Glutamatergic neuron (in vitro differentiated cells): Measurements from ENCODE around the gene PPP2R3A. TPM values are rescaled to one million over a fixed set of nuclear protein-coding genes. Genes with fewer than 3 reads are reported as not detected.
A peak's percentile ranks its signal among the peaks of the same experiment; 100 is the strongest.

Experiments
- DNase-seq: peaks from one replicate; pipeline ENCODE4 v3.0.0; 2022
- H3K27ac Mint-ChIP-seq: one replicate; pipeline ENCODE4 v1.8.0; 2020; ENCODE audit warnings: mild to moderate bottlenecking, mixed read lengths, inconsistent platforms; ENCODE audit not compliant: unreplicated experiment
- H3K27me3 Mint-ChIP-seq: one replicate; pipeline ENCODE4 v1.8.0; 2020; ENCODE audit warnings: mild to moderate bottlenecking, moderate library complexity, mixed read lengths, inconsistent platforms; ENCODE audit not compliant: unreplicated experiment
- H3K36me3 Mint-ChIP-seq: one replicate; pipeline ENCODE4 v1.8.0; 2020; ENCODE audit warnings: mild to moderate bottlenecking, mixed read lengths, inconsistent platforms; ENCODE audit not compliant: unreplicated experiment
- H3K4me1 Mint-ChIP-seq: one replicate; pipeline ENCODE4 v1.8.0; 2020; ENCODE audit warnings: mild to moderate bottlenecking, low read depth, mixed read lengths, inconsistent platforms; ENCODE audit not compliant: unreplicated experiment
- H3K4me3 Mint-ChIP-seq: one replicate; pipeline ENCODE4 v1.8.0; 2020; ENCODE audit warnings: mild to moderate bottlenecking, mixed read lengths, inconsistent platforms; ENCODE audit not compliant: unreplicated experiment
- H3K9me3 Mint-ChIP-seq: one replicate; pipeline ENCODE4 v1.8.0; 2020; ENCODE audit warnings: mild to moderate bottlenecking, moderate library complexity, mixed read lengths, inconsistent platforms; ENCODE audit not compliant: unreplicated experiment
- total RNA-seq: library from RNA; stranded (reverse); fragmentation: NEBNext Ultra II Directional; extraction: Animal tissue kit (Norgen Biotek cat#: 25700); gene quantifications from one replicate; pipeline ENCODE4 v1.2.1, GENCODE V29; 2021; ENCODE audit not compliant: unreplicated experiment
- TF ChIP-seq, protein P1 (sequence below): fragments of 200-600 bp; sonication (generic); IDR thresholded peaks from one replicate; pipeline ENCODE4 v1.5.0; 2021; ENCODE audit not compliant: partially characterized antibody, unreplicated experiment

The PPP2R3A gene
- total RNA-seq, 1 donor from 2014 or later: 13.0 TPM

DNA sequence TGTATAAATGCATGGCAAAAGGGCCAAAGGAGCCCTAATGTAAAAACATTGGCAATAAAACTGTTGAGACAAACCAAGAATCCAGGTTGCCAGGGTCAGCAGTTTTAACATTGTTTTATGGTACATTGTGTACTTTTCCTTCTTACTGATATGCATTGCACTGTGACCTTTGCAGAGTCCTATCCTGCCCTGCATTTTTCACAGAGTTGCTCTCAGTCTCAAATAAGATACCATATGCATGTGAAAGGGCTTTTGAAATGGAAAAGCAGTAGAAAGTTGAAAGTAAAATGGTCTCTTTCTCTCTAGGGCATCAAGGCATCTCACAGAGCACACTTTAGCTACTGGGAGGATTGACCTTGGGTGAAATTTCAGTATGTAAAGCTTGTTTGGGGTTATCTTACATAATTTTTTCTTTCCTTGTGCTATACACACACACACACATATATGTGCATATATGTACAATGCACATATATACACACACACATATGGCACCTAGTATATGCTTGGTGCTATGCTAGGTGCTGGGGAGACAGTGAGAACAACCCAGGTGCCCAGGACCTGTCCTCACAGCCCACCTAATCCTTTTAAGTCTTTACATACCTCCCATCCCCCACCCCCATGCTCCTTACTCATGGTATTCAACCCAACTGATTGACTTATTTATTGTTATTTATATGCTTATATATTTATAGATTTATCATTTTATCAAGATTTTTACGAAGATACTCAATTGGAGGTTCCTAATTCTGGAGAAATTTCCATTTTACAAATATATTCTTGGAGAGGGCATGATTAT lies 1.2 kb upstream of the PPP2R3A start:
- Mint-ChIP-seq H3K9me3 (peaks cover 5% of the 10 kb centered on the region), H3K4me1 (peaks cover 21% of the 10 kb centered on the region), H3K27ac (peak overlapping the region; percentile 70), H3K4me3 (peak overlapping the region; percentile 87), H3K27me3 (peaks cover 7% of the 10 kb centered on the region), H3K36me3 (peaks cover 9% of the 10 kb centered on the region)
- TF ChIP-seq, protein P1, sequence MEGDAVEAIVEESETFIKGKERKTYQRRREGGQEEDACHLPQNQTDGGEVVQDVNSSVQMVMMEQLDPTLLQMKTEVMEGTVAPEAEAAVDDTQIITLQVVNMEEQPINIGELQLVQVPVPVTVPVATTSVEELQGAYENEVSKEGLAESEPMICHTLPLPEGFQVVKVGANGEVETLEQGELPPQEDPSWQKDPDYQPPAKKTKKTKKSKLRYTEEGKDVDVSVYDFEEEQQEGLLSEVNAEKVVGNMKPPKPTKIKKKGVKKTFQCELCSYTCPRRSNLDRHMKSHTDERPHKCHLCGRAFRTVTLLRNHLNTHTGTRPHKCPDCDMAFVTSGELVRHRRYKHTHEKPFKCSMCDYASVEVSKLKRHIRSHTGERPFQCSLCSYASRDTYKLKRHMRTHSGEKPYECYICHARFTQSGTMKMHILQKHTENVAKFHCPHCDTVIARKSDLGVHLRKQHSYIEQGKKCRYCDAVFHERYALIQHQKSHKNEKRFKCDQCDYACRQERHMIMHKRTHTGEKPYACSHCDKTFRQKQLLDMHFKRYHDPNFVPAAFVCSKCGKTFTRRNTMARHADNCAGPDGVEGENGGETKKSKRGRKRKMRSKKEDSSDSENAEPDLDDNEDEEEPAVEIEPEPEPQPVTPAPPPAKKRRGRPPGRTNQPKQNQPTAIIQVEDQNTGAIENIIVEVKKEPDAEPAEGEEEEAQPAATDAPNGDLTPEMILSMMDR: no peak
- no peak for DNase-seq

- Mint-ChIP-seq H3K9me3 (peaks cover 5% of the 10 kb centered on the region), H3K4me3 (peak overlapping the region; percentile 87), H3K27ac (peak overlapping the region; percentile 70), H3K36me3 (peaks cover 6% of the 10 kb centered on the region), H3K4me1 (peaks cover 21% of the 10 kb centered on the region), H3K27me3 (peaks cover 7% of the 10 kb centered on the region)
- DNase-seq: no peak
- TF ChIP-seq, protein P1: no peak
Observed at GRCh38 chr3:135965129-135965505, 411 bp upstream of the PPP2R3A start.

DNA sequence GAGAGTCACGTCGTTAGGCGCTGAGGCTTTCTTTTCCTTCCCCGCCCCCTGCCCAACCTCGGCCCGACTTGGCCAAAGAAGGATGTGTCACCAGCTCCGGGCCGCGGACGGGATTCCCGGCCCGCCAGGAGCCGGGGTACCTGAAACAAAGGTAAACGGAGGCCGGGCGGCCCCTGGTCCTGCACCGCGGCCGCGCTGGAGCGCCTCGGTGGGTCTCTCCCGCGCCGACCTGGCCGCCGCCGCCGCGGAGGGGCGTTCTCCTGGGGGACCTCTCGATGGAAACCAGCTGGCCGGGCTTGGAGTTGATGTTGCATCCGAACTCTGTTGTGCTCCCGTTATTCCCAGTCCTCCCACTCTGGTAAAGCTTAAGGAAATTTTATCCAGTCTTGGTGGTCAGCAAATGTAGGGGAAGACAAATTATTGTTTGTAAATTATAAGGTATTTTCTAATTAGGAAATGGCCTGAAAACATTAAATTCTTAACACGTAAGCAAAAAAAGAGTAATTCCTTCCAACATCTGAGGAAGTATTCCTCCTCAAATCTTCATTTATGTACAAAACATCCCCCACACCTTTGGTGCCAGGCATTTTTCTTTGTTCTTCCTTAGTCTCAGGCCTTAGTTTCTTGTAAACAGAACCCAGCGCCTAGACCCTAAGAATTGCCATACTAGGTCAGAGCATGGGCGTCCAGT lies 888 bp downstream of the PPP2R3A start:
- Mint-ChIP-seq H3K4me3 (peak overlapping the region; percentile 87), H3K36me3 (no peaks in the 10 kb centered on the region), H3K9me3 (peaks cover 5% of the 10 kb centered on the region), H3K27me3 (peaks cover 7% of the 10 kb centered on the region), H3K4me1 (peaks cover 21% of the 10 kb centered on the region), H3K27ac (peak overlapping the region; percentile 34)
- TF ChIP-seq, protein P1: no peak
- DNase-seq: peak; percentile 83

DNA sequence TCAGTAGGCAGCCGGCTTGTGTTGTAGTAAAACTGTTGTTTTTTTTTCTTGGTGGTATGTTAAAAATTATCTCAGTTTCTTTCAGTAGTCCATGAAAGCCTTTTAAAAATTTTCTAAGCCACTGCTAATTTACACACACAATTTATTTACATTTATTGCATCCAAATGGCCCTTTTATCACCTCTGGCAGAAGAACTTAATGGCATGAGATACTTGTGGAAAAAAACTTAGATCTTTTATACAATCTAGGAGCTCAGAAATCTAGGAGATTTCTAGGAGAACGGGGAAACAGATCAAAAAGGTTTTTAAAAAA lies 1.4 kb downstream of the PPP2R3A start:
- peaks cover 21% of the 10 kb centered on the region for H3K4me1 Mint-ChIP-seq
- H3K9me3 Mint-ChIP-seq: peaks cover 5% of the 10 kb centered on the region
- peak overlapping the region; percentile 34 for H3K27ac Mint-ChIP-seq
- TF ChIP-seq, protein P1: no peak
- peak overlapping the region; percentile 87 for H3K4me3 Mint-ChIP-seq
- H3K27me3 Mint-ChIP-seq: peaks cover 7% of the 10 kb centered on the region
- H3K36me3 Mint-ChIP-seq: no peaks in the 10 kb centered on the region
- DNase-seq: no peak

- DNase-seq: no peak
- no peak overlapping the region for H3K27ac Mint-ChIP-seq
- H3K4me1 Mint-ChIP-seq: peaks cover 21% of the 10 kb centered on the region
- no peaks in the 10 kb centered on the region for H3K36me3 Mint-ChIP-seq
- TF ChIP-seq, protein P1: no peak
- peaks cover 5% of the 10 kb centered on the region for H3K9me3 Mint-ChIP-seq
- H3K4me3 Mint-ChIP-seq: peak overlapping the region; percentile 87
- peaks cover 7% of the 10 kb centered on the region for H3K27me3 Mint-ChIP-seq
Observed at GRCh38 chr3:135967867-135968266, 2.3 kb downstream of the PPP2R3A start.
